ENCODE results near the gene PLCXD3.
"Not testable (repeated sequence)": the region's sequence is repeated elsewhere in the genome, so short reads cannot be mapped to it uniquely, and the experiment has no call there.

The PLCXD3 gene, protein sequence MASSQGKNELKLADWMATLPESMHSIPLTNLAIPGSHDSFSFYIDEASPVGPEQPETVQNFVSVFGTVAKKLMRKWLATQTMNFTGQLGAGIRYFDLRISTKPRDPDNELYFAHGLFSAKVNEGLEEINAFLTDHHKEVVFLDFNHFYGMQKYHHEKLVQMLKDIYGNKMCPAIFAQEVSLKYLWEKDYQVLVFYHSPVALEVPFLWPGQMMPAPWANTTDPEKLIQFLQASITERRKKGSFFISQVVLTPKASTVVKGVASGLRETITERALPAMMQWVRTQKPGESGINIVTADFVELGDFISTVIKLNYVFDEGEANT

DNA sequence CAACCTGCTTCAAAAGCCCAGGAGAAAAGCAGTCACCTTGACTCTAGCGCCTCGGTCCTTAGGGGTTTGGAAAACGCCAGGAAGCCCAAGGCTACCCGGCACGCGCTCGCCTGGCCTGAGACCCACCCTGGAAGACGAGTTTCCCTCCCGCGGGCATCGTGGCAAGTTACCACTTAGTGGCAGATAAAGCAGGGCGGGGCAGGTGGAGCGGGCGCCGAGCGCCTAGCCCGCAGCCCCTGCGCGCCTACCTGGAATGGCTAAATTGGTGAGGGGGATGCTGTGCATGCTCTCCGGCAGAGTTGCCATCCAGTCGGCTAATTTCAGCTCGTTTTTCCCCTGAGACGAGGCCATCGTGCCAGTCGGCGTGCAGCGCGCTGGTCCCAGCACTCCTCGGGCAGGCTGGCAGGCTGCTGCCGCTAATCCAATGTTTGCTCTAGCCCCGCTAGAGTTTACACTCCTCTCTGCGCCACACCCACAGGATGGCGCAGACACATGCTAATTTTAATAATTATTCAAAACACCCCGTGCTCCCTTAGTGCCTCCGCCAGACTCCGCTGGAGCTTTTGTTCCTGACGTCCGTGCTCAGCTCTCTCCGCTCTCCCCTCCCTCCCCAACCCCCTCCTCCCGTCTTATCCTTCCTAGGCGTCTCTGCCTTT is at the start of gene PLCXD3:
Gene PLCXD3 (minus strand): TSS at position 426 of the 656 bp plus-strand sequence. CDS start 75 bp downstream, at position 351.
- DNase-seq = no peak

GRCh38 chr5:41559184-41559583 is 48.8 kb upstream of the PLCXD3 start:
- no peak for DNase-seq

GRCh38 chr5:41558295-41558694 is 47.9 kb upstream of the PLCXD3 start:
- no peak for DNase-seq

DNA sequence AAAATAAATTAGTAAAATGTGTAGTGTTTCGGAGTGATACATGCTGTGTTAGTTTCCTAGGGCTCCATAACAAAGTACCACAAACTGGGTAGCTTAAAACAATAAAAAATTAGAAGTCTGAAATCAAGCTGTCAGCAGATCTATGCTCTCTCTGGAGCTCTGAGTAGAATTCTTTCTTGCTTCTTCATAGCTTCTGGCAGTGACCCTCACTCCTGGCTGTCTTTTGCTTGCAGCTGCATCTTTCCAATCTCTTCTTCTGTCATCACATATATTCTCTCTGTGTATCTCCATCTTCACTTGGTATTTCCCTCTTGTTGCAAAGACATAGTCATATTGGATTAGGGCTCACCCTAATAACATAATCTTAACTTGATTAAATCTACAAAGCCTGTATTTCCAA is 37.6 kb upstream of the PLCXD3 start:
- DNase-seq = no peak

GRCh38 chr5:41542183-41542582 is 31.8 kb upstream of the PLCXD3 start:
- no peak for DNase-seq

GRCh38 chr5:41539454-41539853 is 29.1 kb upstream of the PLCXD3 start:
- DNase-seq = no peak

GRCh38 chr5:41537581-41537980 is 27.2 kb upstream of the PLCXD3 start:
- no peak for DNase-seq

DNA sequence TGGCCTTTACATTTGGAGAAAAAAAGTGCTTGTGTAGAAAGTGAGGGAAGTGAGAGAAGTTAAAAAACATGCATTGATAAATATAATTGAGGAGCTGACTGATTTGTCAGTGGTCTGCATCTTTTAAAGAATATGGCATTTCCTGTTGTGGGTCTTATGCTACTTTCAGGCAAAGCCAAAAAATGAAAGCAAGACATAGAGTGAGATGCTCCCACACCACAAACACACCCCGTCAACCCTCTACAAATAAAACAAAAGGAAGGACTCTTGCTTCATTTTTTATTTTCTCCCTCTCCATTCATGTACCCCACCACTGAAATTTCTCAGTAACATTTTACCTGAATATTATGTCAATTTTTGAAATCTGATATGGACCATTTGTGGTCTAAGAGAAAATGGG is 22.1 kb upstream of the PLCXD3 start:
- no peak for DNase-seq

- no peak for DNase-seq
These were observed 16.9 kb upstream of the PLCXD3 start for GRCh38 chr5:41527201-41527779.

DNA sequence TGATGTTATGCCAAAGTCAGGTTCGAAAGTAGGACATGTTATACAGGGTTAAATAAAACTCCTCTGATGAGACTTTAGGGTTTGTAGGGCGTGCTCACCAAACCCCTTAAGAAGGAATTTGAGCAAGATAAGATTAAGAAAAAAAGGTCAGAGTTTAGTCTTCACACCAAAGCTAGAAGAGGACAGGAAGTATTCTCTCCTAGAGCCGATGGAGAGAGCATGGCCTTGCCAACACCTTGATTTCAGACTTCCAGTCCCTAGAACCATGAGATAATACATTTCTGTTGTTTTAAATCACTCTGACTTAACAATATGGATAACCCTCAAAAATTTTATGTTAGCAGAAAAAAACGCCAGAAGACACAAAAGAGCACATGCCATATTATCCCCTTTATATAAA is 16.3 kb upstream of the PLCXD3 start:
- DNase-seq = no peak

DNA sequence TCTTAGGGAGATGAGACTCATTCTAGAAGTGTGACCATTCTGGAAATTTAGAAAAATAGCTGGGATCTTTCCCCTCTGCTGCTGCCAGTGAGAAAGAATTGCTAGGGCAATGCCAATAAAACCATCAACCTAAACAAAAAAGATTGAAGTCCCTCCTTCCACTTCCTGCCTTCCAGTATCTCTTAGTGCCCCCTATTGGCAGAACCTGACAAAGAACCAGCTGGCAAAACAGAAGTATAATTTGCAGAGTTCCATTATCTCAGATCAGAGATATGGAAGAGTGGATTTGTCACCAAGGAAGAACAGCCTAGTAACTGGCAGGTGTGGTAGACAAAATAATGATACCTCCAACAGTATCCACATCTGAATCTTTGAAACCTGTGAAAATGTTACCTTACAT is 13.8 kb upstream of the PLCXD3 start:
- no peak for DNase-seq

DNA sequence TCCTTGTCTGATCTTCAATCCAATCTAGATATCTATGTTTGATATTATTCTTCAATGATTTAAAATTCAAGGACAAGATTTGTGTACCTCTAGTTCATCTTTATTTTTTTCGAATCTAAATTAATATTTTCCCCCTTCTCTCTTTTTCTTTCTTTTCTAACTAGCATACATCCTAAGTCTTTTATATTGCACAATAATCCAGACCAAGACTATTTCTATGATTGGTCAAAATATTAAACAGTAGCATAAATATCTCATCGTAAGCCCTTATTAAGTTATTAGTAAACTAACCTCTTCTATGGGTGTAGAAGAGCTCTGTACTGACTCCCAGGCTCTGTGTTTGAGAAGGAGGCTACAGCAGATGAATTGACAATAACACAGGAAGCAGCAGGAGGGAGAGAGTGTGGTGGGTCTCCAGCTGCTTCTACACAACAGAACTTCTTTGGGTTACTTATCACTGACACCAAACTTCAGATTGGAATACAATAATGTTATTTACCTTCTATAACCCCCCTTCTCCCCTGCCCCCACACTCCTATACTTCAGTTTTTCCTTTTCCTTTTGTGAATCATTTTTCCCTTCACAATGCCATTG is 11.9 kb upstream of the PLCXD3 start:
- no peak for DNase-seq

DNA sequence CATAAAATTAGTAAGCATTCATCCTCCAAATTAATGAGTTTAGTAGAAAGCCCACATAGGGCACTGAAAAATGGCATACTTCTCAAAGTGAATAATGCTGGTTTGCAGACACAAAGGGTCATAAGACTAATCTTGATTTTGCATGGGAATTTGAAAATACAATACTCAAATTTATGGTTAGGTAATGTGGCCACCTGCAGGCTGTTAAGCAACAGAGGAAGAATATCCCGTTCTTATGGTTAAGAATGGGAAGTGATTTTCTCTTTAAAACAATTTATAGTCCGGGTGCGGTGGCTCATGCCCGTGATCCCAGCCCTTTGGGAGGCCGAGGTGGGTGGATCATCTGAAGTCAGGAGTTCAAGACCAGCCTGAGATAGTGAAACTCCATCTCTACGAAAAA is 9.4 kb upstream of the PLCXD3 start:
- no peak for DNase-seq

DNA sequence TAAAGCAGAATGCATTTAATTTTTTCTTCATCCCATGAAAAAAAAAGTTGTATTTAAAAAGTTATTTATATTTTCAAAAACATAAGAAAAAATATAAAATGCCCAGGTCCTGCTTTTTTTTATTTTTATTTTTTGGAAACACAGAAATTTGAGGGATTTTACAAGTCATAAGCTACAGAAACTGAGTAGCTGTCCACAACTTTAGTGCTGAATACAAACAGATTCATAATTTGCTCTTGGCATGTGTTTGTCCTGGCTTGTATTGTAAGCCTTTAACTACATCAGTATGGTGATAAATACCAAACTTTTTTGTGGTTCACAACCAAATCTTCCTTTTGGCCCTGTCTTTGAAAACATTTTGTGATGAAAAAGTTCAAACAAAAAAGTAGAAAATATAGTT is 7.5 kb upstream of the PLCXD3 start:
- no peak for DNase-seq

GRCh38 chr5:41511241-41511640 is 840 bp upstream of the PLCXD3 start:
- no peak for DNase-seq

GRCh38 chr5:41509399-41510175 is 814 bp downstream of the PLCXD3 start:
- DNase-seq = no peak

GRCh38 chr5:41508696-41509398 is 1.6 kb downstream of the PLCXD3 start:
- no peak for DNase-seq

GRCh38 chr5:41508186-41508585 is 2.2 kb downstream of the PLCXD3 start:
- DNase-seq = no peak

- no peak for DNase-seq
These were observed 2.9 kb downstream of the PLCXD3 start for GRCh38 chr5:41507501-41507900.

DNA sequence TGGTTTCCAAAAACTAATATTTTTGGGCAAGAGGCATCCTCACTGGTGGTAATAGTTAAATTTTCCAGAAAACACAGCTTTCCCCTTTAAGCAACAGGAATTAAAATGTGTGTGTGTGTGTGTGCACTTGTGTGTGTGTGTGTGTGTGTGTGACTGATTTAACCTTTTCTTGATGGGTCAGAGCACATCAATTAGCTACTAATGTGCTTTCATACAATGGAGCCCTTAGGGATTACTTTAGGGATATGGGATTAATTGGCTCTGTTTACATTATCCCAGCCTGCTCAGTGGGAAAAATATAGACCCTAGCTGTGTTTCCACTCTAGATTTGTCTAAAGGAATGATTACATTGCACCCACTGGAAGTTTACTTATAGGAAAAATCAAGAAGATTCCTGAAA is 6.5 kb downstream of the PLCXD3 start:
- no peak for DNase-seq

DNA sequence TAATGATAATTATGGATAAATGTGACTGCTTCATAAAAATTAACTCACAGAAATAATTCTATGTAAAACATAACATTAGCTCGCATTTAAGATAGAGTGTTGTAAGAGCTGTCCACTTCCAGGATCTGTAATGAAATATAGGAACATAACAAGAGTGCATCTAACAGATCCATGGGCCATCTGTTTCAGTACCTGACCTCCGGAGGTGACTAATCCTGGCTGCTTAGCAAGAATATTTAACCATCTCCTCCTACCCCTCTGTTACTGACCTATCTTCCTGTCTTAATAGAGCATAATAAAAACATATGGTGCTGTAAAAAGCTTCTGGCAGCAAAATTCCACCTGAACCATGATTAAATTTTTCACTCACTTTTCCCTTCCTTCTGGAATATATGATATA is 7.1 kb downstream of the PLCXD3 start:
- DNase-seq = no peak

DNA sequence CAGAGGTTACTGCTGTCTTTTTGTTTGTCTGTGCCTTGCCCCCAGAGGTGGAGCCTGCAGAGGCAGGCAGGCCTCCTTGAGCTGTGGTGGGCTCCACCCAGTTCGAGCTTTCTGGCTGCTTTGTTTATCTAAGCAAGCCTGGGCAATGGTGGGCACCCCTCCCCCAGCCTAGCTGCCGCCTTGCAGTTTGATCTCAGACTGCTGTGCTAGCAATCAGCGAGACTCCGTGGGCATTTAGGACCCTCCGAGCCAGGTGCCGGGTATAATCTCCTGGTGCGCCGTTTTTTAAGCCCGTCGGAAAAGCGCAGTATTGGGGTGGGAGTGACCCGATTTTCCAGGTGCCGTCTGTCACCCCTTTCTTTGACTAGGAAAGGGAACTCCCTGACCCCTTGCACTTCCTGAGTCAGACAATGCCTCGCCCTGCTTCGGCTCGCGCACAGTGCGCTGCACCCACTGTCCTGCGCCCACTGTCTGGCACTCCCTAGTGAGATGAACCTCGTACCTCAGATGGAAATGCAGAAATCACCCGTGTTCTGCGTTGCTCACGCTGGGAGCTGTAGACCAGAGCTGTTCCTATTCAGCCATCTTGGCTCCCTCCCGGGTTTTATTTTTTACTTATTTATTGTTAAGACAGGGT is 16.8 kb downstream of the PLCXD3 start:
- DNase-seq = not testable (repeated sequence)
